Esophagus muscularis mucosa (tissue), 3 donors: ENCODE data around the gene VN1R2.
"Not testable (repeated sequence)": the region's sequence is repeated elsewhere in the genome, so short reads cannot be mapped to it uniquely, and the experiment has no call there.

Experiments
- CTCF ChIP-seq, 3 experiments: fragments of 200-600 bp in 2 of 3; fragments of 450-650 bp in 1 of 3; sonication (generic) in 2 of 3; IDR thresholded peaks; one replicate each; pipeline ENCODE4 v1.5.1; 2017 to 2019; ENCODE audit warnings: antibody characterized with exemption in 3 of 3, mild to moderate bottlenecking in 2 of 3, moderate library complexity in 1 of 3
- POLR2A ChIP-seq: fragments of 450-650 bp; IDR thresholded peaks from one replicate; pipeline ENCODE4 v1.6.1; 2017; ENCODE audit warnings: antibody characterized with exemption, moderate library complexity, mild to moderate bottlenecking, low read depth
- POLR2AphosphoS5 ChIP-seq, 2 donors: sonication (generic); formaldehyde crosslinking; IDR thresholded peaks; one replicate each; pipeline ENCODE4 v1.6.1; 2017; ENCODE audit warnings: antibody characterized with exemption in 2 of 2

GRCh38 chr19:53281947-53282346, 23.9 kb downstream of the VN1R2 start:
- not testable (repeated sequence) for TF ChIP-seq CTCF (IDR thresholded peaks at IDR 0.05); POLR2AphosphoS5 (IDR thresholded peaks at IDR 0.05); POLR2A
